Measurements from ENCODE around the gene PKIB.

GRCh38 chr6:122565708-122566107 is 44.5 kb upstream of the PKIB start:
- TF ChIP-seq CTCF (IDR thresholded peaks at IDR 0.05; ENCODE audit: borderline replicate concordance, extremely low read depth, low read length, poor library complexity, severe bottlenecking) (no peak), EZH2 (IDR thresholded peaks at IDR 0.05; ENCODE audit: borderline replicate concordance, low read depth, low read length, severe bottlenecking) (no peak)

Data from DND-41 (cell line).